NCI-H1048 (cell line): ENCODE data around the gene COTL1.
"Not testable (repeated sequence)": the region's sequence is repeated elsewhere in the genome, so short reads cannot be mapped to it uniquely, and the experiment has no call there.

Source experiments
- DNase-seq: peaks from one replicate; lab custom pipeline; 2025; lab: John Stamatoyannopoulos, UW

COTL1 gene

GRCh38 chr16:84643180-84643583, 25.3 kb upstream of the COTL1 start:
- DNase-seq = no peak

- DNase-seq = no peak
Observed at GRCh38 chr16:84641643-84642358, 23.9 kb upstream of the COTL1 start.

GRCh38 chr16:84640145-84640544, 22.3 kb upstream of the COTL1 start:
- no peak for DNase-seq

- DNase-seq = no peak
Observed at GRCh38 chr16:84638231-84638806, 20.4 kb upstream of the COTL1 start.

- no peak for DNase-seq
Observed at GRCh38 chr16:84637709-84638108, 19.8 kb upstream of the COTL1 start.

GRCh38 chr16:84635702-84636101, 17.8 kb upstream of the COTL1 start:
- no peak for DNase-seq

- DNase-seq = no peak
Observed at GRCh38 chr16:84633622-84634021, 15.7 kb upstream of the COTL1 start.

GRCh38 chr16:84632862-84633261, 15.0 kb upstream of the COTL1 start:
- DNase-seq = not testable (repeated sequence)

GRCh38 chr16:84631886-84632285, 14.0 kb upstream of the COTL1 start:
- DNase-seq = no peak

- DNase-seq = no peak
Observed at GRCh38 chr16:84631153-84631466, 13.2 kb upstream of the COTL1 start.

GRCh38 chr16:84630446-84631152, 12.7 kb upstream of the COTL1 start:
- DNase-seq = no peak

- no peak for DNase-seq
Observed at GRCh38 chr16:84630009-84630408, 12.1 kb upstream of the COTL1 start.

- no peak for DNase-seq
Observed at GRCh38 chr16:84629580-84629979, 11.7 kb upstream of the COTL1 start.

- DNase-seq = no peak
Observed at GRCh38 chr16:84628226-84628731, 10.4 kb upstream of the COTL1 start.

- no peak for DNase-seq
Observed at GRCh38 chr16:84625556-84625955, 7.7 kb upstream of the COTL1 start.

GRCh38 chr16:84620913-84621312, 3.0 kb upstream of the COTL1 start:
- not testable (repeated sequence) for DNase-seq

GRCh38 chr16:84618581-84619460, 943 bp upstream of the COTL1 start:
- no peak for DNase-seq

GRCh38 chr16:84617041-84617790, 662 bp downstream of the COTL1 start:
- DNase-seq = no peak

- no peak for DNase-seq
Observed at GRCh38 chr16:84616515-84616914, 1.4 kb downstream of the COTL1 start.

GRCh38 chr16:84614968-84615813, 2.7 kb downstream of the COTL1 start:
- DNase-seq = no peak

- no peak for DNase-seq
Observed at GRCh38 chr16:84614623-84614967, 3.3 kb downstream of the COTL1 start.
